ENCODE results near the gene SIK3. TPM values are rescaled to one million over a fixed set of nuclear protein-coding genes. Genes with fewer than 3 reads are reported as not detected.

Gene SIK3
- total RNA-seq, 2 experiments from 2014 or later, result 81.4 to 86.1 TPM

GRCh38 chr11:117073539-117073938 lies 24.7 kb downstream of the SIK3 start:
- no peak overlapping the region for H3K27ac Mint-ChIP-seq
- ChIA-PET POLR2A (interaction anchor here (1.2 kb wide), 1 partner anchor 24 kb away, joined by 7 read pairs; no protein-coding TSS in a partner anchor), CTCF (interaction anchor here (1.1 kb wide), 1 partner anchor 20 kb away, joined by 4 read pairs; no protein-coding TSS in a partner anchor)
- no peaks in the 10 kb centered on the region for H3K9me3 Mint-ChIP-seq
- no peak overlapping the region for H3K27ac ChIP-seq (ENCODE audit: low read depth in 1 of 2, low read length in 2 of 2)
- intact Hi-C loops (cut with DNase I, micrococcal nuclease), result no loop called here
- no peaks in the 10 kb centered on the region for H3K9me3 ChIP-seq (ENCODE audit: control insufficient read depth in 1 of 2, insufficient read depth in 1 of 2, low read length in 2 of 2)
- peaks cover 34% of the 10 kb centered on the region for H3K4me1 ChIP-seq (ENCODE audit: insufficient read depth, low read length)
- TF ChIP-seq, protein P1, sequence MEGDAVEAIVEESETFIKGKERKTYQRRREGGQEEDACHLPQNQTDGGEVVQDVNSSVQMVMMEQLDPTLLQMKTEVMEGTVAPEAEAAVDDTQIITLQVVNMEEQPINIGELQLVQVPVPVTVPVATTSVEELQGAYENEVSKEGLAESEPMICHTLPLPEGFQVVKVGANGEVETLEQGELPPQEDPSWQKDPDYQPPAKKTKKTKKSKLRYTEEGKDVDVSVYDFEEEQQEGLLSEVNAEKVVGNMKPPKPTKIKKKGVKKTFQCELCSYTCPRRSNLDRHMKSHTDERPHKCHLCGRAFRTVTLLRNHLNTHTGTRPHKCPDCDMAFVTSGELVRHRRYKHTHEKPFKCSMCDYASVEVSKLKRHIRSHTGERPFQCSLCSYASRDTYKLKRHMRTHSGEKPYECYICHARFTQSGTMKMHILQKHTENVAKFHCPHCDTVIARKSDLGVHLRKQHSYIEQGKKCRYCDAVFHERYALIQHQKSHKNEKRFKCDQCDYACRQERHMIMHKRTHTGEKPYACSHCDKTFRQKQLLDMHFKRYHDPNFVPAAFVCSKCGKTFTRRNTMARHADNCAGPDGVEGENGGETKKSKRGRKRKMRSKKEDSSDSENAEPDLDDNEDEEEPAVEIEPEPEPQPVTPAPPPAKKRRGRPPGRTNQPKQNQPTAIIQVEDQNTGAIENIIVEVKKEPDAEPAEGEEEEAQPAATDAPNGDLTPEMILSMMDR (IDR thresholded peaks at IDR 0.05), result no peak
- no peaks in the 10 kb centered on the region for H3K36me3 Mint-ChIP-seq (ENCODE audit: low read depth)
- no peaks in the 10 kb centered on the region for H3K36me3 ChIP-seq (ENCODE audit: insufficient read depth, low read length)
- H3K4me1 Mint-ChIP-seq (ENCODE audit: low read depth), result peaks cover 66% of the 10 kb centered on the region
- no peaks in the 10 kb centered on the region for H3K27me3 ChIP-seq (ENCODE audit: control insufficient read depth in 1 of 2, insufficient read depth in 2 of 2, low read length in 2 of 2)
- H3K4me3 ChIP-seq (ENCODE audit: low read length), result no peak overlapping the region
- no peak overlapping the region for H3K4me3 Mint-ChIP-seq
- DNase-seq (no peak), ATAC-seq (ENCODE audit: poor library complexity) (no peak)
- H3K27me3 Mint-ChIP-seq, result no peaks in the 10 kb centered on the region

- Mint-ChIP-seq H3K9me3 (no peaks in the 10 kb centered on the region), H3K27me3 (no peaks in the 10 kb centered on the region), H3K36me3 (ENCODE audit: low read depth) (no peaks in the 10 kb centered on the region), H3K27ac (no peak overlapping the region), H3K4me1 (ENCODE audit: low read depth) (peaks cover 66% of the 10 kb centered on the region), H3K4me3 (no peak overlapping the region)
- ChIA-PET CTCF (interaction anchor here (0.8 to 1.1 kb wide), 2 partner anchors 21 to 111 kb away, joined by 3 to 4 read pairs; no protein-coding TSS in a partner anchor), POLR2A (interaction anchor here (1.2 kb wide), 1 partner anchor 24 kb away, joined by 7 read pairs; no protein-coding TSS in a partner anchor)
- no peaks in the 10 kb centered on the region for H3K36me3 ChIP-seq (ENCODE audit: insufficient read depth, low read length)
- DNase-seq (peak in 4 of 14 experiments; percentile 23 to 63 (median 52)), ATAC-seq (ENCODE audit: poor library complexity) (peak; percentile 39)
- H3K27me3 ChIP-seq (ENCODE audit: control insufficient read depth in 1 of 2, insufficient read depth in 2 of 2, low read length in 2 of 2), result no peaks in the 10 kb centered on the region
- no peak overlapping the region for H3K27ac ChIP-seq (ENCODE audit: low read depth in 1 of 2, low read length in 2 of 2)
- intact Hi-C loops (cut with DNase I, micrococcal nuclease), result no loop called here
- no peak overlapping the region for H3K4me3 ChIP-seq (ENCODE audit: low read length)
- TF ChIP-seq, protein P1 (IDR thresholded peaks at IDR 0.05), result no peak
- H3K9me3 ChIP-seq (ENCODE audit: control insufficient read depth in 1 of 2, insufficient read depth in 1 of 2, low read length in 2 of 2), result no peaks in the 10 kb centered on the region
- H3K4me1 ChIP-seq (ENCODE audit: insufficient read depth, low read length), result peaks cover 30% of the 10 kb centered on the region
Observed at GRCh38 chr11:117072517-117073461, 25.4 kb downstream of the SIK3 start.

- Mint-ChIP-seq H3K36me3 (ENCODE audit: low read depth) (peaks cover 8% of the 10 kb centered on the region), H3K27ac (no peak overlapping the region), H3K4me1 (ENCODE audit: low read depth) (peaks cover 70% of the 10 kb centered on the region), H3K27me3 (no peaks in the 10 kb centered on the region), H3K9me3 (no peaks in the 10 kb centered on the region), H3K4me3 (peak overlapping the region; percentile 31)
- H3K27ac ChIP-seq (ENCODE audit: low read depth in 1 of 2, low read length in 2 of 2), result no peak overlapping the region
- H3K36me3 ChIP-seq (ENCODE audit: insufficient read depth, low read length), result no peaks in the 10 kb centered on the region
- TF ChIP-seq, protein P1 (IDR thresholded peaks at IDR 0.05), result no peak
- DNase-seq, result no peak
- no peaks in the 10 kb centered on the region for H3K9me3 ChIP-seq (ENCODE audit: control insufficient read depth in 1 of 2, insufficient read depth in 1 of 2, low read length in 2 of 2)
- peaks cover 21% of the 10 kb centered on the region for H3K4me1 ChIP-seq (ENCODE audit: insufficient read depth, low read length)
- H3K4me3 ChIP-seq (ENCODE audit: low read length), result no peak overlapping the region
- ATAC-seq (ENCODE audit: poor library complexity), result no peak
- no peaks in the 10 kb centered on the region for H3K27me3 ChIP-seq (ENCODE audit: control insufficient read depth in 1 of 2, insufficient read depth in 2 of 2, low read length in 2 of 2)
- ChIA-PET CTCF (no interaction called here), POLR2A (interaction anchor here (0.8 kb wide), 1 partner anchor 282 kb away, joined by 4 read pairs; no protein-coding TSS in a partner anchor)
- intact Hi-C loops (cut with DNase I, micrococcal nuclease), result no loop called here
Observed at GRCh38 chr11:117071344-117071787, 26.9 kb downstream of the SIK3 start.

All from CD4-positive, alpha-beta T cell (primary cell).